Activated CD8-positive, alpha-beta memory T cell treated with anti-CD3 and anti-CD28 coated beads for 4 hours (primary cell): ENCODE results near the gene CYB5RL.
"Not testable (repeated sequence)": the region's sequence is repeated elsewhere in the genome, so short reads cannot be mapped to it uniquely, and the experiment has no call there.

Experiments
- DNase-seq, 2 donors: peaks; one replicate each; pipeline ENCODE4 v3.0.0-alpha.2; 2020; ENCODE audit warnings: low read depth in 2 of 2

CYB5RL gene

DNA sequence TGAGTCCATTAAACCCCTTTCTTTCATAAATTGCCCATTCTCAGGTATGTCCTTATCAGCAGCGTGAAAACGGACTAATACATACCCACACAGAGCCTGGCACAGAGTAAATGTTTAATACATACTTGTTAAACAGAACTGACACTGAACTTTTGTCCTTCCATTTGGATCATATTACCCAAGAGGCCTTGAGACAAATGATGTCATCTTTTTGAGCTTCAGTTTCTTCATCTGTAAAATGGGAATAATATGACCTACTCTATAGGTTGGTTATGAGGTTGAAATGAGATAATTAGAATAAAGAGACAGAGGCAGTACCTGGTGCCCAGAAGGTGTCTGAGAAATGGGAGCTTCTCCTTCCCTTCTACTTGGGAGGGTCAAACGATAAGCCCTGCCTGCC lies 13.8 kb downstream of the CYB5RL start:
- DNase-seq, result no peak

DNA sequence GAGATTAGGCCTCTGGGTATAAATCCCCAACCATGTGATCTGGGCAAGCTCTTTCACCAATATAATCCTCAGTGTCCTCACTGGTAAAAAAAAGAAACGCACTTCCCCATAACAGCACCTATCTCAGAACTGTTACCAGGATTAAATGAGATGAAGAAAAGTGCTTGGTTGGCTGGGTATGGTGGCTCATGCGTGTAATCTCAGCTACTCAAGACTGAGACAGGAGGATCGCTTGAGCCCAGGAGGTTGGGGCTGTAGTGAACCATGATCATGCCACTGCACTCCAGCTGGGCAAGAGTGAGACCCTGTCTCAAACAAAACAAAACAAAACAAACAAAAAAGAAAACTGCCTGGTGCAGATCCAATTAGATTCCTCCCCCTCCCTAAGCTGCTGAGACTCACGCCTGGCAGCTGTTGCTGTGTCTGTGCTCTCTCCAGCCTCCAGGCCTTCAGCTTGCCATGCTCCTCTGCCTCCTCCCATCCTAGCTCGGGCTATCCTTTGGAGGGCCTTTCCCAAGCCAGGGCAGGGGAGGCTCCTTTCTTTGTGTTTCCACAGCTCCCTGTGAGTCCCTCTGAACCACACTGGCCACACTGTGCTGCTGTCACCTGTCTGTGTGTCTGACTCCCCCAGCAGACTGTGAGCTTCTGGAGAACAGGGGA lies 19.0 kb downstream of the CYB5RL start:
- DNase-seq, result no peak

DNA sequence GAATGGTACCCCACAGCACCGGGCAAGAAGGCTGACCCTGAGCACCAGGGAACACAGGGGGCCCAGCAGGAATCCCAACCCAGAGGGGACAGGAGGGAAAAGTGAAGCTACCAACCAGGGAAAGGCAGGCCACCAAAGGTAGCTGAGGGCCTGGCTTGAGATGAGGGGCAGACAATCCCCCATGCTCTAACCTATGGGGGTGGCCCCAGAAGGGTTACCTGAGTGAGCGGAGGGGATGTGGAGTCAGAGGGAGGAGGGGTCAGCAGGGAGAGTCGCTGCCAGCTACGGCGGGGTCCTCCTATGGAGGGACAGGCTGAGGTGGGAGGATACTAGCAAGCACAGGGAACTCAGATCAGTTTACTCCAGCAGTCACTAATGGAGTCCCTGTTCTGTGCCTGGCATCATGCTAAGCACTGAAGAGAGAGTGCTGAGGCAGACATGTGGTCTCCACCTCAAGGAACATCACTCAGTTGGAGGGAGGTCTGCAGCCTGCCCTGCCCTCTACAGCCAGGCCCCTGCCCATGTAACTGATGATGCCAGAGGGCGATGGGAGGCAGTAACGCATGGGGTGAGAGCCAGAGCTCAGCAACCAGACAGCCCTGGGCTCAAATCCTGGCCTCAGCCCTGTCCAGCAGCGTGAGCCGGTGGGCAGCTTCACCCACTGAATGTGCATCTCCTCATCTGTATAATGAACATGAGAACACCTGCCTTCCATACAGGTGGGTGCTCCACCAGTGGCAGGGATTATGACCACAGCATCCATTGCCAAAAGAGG lies 21.3 kb downstream of the CYB5RL start:
- DNase-seq, result no peak

DNA sequence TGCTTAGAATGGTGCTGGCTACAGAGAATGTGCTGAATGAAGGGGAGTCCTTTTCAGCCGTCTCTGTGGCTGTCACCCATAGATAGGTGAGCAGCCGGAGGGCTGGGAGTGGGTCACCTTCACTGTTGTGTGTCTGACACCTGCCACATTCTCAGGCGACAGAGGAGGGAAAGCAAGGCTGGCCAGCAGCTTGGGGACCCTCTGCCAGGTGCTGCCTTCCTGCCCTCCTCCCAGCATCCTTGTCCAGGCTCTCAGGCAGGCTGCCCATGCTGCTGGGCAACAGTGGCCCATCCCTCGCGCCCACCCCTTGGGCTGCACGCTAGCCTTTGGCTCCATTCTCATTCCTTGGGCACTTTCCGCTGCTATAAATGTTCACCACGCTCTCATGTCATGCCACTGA lies 22.1 kb downstream of the CYB5RL start:
- DNase-seq, result no peak

DNA sequence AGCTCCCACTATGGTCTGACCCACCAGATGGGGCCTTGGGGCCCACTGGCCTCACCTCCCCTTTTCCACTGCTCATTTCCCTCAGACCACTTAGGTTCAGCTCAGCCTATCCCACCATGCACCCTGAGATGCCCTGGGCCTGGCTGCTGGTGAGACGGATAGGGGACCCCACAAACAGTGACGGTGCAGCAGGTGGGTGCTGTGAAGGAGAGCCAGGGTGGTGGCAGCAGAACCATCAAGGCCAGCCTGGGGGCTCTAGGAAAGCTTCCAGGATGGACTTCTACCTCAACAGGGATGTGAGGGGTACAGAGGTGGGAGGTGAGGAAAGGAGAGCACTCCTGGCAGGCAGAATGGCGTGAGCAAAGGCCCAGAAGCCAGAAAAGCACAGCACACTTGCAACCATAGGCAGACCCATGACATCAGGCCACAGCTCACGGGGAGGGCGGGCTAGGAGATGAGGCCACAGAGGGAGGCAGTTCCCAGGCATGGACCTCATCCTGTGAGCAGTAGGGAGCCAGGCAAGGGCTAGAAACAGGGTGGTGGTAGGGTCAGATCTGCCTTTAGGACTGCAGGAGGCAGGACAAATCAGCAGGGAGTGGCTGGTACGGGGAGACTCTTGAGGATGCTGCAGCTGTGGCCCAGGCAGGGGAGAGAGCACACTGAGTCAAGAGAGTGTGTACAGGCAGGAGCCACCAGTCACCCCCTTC lies 23.1 kb downstream of the CYB5RL start:
- DNase-seq, result no peak

DNA sequence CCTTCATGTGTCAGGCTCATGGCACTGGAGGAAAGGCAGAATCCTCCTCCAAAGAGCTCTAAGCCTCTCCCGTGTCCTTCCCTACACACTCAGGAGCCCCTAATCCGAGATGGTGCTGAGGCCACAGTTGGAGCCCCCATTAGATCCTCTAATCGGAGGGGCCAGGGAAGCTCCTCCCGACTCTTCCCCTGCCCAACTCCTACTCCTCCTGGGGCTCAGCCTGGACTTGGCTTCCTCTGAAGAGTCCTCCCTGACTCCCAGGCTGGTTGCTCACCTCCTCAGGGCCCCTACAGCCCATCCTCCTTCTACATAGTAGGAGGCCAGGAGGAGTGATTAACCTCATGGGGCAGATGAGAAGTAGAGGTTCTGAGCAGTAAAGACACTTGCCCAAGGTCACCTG lies 25.7 kb downstream of the CYB5RL start:
- DNase-seq, result no peak

DNA sequence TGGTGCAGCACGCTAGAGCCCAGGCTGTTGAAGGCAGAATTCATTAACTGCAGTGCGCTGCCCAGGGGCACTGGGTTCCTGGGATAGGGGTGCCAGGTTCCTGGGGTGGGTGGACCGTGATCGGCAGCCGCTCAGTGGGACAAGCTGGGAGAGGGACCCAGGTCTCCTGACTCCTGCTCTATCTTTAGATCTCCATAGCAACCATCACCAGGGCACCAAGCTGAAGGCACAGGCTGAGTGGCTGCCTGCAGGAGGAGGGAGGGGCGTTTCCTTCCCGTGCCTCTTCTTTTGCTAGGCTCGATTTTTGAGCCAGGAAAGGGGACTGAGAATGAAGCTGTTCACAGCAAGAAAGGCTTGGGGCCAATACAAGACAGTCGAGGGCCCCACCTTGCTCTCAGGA lies 26.1 kb downstream of the CYB5RL start:
- no peak for DNase-seq

DNA sequence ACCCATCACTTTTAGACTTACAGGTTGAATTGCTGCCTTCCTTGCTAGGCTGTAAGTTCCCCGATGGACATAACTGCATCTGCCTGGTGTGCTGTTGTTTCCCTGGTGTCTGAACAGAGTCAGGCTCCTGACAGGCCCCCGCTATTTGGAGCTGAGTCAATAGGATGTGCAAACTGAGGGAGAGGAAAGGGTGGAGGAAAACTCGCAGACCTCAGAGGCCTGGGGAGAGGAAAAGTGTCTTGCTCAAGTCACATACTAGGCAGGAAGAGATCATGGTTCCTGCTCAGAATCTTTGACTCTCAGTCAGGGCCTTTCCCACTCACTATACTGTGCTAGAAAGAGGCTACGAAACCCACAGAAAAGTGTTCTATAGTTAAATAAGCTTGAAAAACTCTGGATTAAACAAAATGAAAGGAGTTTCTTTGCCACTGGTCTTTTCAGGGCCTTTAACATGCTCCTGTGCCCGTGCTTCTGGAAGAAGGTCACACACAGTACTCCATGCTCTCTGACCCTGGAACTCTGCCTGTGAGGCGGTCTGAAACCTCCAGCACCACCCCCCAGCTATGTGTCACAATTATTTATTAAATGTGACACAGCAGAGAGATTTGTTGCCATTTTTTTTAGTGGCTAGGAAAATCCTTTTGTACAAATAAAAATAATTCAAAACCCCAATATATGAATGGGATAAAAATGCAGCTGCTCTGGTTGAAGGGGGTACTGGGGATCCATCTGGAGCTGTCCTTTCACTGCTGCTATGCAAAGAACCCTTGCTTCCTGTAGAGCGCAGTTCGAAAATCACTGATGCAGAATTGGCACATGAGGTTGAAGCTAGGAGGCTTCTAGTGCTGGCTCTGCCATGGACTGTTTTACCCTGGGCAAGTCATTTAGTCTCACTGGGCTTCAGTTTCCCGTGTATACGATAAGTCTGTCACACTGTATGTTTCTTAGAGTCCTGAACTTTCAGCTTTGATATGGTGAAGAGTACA lies 26.9 kb downstream of the CYB5RL start:
- DNase-seq, result no peak

DNA sequence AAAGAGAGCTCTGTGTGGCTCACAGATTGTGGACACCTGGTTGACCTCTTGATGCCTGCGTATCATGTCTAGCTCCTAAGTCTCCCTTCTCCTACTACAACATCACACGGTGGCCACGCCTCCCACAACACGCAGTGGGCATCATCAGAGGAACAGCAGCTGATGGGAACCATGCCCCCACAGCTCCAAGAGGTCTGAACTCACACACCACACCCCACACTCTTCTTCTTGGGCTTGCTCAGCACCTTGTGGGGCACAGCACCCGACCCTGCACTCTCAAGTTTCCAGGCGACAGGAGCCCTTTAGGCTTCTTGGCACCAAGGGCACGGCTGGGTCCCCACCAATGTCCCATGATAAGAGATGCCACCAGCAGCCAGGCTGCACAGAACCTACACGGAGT lies 28.2 kb downstream of the CYB5RL start:
- no peak for DNase-seq

DNA sequence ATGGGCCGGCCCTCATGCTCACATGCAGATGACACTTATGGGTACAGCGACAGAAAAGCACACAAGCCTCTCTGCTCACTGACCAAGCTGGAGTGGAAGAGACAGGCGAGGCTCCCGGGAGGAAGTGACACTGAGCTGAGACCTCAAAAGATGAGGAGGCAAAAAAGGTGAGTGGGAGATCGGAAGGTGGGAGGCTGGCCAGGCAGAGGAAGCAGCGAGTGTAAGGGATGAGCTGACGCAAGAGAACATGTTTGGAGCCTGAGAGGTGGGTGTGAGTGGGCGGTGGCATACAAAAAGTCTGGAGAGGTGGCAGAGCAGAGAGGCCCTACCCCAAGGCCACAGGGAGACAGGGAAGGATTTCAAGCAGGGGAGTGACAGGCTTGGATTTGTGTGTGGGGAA lies 28.8 kb downstream of the CYB5RL start:
- DNase-seq, result no peak

DNA sequence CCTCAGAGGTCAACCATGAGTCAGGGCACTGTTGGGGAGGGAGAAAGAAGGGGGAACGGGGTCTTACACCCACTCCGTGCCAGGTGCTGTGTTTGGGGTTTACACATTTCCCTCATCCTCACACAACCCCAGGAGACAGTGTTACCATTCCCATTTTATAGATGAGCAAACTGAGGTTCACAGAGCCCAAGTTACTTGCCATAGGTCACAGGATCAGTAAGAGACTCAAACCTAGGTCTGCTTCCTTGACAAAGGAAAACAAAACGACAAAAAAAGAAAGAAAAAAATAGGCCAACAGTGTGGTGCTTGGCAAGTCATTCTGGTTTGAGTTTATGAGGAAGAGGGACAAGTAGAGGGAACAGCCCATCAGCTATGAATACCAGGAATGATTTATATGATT lies 30.8 kb downstream of the CYB5RL start:
- no peak for DNase-seq

DNA sequence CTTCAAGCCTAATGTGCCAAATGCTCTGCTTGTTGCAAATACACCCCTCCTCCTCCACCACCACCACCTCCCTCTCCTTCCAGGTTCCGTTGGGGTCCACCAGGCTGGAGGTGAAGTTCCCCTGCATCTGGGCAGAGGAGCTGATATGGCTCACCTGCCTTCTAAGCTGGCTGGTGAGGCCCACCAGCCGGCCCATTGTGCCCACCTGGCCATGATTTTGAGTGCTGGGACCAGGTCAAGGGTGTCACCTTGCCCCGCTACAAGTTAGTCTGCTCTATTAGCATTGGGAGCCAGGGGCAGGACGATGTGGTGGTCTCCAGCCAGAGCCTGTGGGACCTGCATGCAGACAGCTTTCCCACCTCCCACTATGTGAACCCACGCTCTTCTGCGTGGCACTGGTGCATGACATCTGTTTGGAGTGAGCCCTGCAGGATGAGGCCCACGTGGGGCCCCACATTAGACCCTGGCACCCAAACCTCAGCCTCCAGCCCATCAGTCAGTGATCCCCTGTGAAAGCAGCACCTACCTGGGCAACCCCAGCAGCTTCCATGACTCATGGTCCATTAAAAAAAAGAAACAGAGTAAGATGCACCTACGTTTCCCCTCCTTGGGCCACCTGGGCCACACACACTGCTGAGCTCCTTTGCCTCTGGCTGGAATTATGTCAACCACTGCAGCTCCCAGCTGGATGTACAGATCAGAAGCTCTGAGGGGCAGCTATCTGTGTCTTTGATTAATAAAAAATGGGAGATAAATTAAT lies 31.4 kb downstream of the CYB5RL start:
- DNase-seq, result no peak

DNA sequence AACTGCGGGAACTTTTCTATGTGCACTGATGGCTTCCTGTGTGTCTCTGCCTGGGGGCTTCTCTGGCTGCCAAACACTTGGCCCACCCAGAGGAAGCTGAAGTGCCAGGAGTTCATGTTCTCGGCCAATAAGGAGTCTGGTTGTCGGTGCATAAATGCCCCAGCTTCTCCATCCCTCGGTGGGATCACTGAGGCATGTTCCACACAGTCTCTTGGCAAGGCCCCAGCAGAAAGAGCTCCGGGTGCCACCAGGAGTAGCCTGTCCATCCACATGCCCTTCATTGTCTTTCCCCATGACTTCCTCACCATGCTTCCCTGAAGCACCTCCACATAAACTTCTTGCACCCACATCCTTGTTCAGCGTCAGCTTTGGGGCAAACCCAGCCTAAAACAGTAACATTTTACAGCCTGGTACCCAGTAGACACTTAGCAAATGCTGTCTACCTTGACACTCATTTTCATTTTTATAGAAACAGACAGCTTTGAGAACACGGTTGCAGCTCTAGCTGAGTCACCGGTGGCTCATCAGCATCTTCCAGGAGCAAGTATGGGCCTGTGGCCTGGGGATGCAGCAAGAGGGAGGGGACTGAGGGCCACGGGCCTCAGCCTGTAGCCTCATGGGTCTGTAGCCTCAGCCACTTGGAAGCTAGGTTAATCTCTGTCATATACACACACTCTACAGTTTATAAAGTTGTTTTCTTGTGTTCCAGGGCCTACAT lies 32.2 kb downstream of the CYB5RL start:
- no peak for DNase-seq

DNA sequence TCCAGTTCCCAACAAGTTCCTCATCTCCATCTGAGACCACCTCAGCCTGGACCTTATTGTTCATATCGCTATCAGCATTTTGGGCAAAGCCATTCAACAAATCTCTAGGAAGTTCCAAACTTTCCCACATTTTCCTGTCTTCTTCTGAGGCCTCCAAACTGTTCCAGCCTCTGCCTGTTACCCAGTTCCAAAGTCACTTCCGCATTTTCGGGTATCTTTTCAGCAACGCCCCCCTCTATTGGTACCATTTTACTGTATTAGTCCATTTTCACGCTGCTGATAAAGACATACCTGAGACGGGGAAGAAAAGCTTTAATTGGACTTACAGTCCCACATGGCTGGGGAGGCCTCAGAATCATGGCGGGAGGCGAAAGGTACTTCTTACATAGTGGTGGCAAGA lies 33.5 kb downstream of the CYB5RL start:
- not testable (repeated sequence) for DNase-seq

DNA sequence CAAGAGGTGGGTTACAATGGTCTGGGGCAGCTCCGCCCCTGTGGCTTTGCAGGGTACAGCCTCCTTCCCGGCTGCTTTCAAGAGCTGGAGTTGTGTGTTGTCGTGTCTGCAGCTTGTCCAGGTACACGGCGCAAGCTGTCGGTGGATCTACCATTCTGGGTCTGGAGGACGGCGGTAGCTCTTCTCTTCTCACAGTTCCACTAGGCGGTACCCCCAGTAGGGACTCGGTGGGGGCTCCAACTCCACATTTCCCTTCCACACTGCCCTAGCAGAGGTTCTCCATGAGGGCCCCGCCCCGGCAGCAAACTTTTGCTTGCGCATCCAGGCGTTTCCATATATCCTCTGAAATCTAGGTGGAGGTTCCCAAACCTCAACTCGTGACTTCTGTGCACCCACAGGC lies 34.7 kb downstream of the CYB5RL start:
- no peak for DNase-seq

DNA sequence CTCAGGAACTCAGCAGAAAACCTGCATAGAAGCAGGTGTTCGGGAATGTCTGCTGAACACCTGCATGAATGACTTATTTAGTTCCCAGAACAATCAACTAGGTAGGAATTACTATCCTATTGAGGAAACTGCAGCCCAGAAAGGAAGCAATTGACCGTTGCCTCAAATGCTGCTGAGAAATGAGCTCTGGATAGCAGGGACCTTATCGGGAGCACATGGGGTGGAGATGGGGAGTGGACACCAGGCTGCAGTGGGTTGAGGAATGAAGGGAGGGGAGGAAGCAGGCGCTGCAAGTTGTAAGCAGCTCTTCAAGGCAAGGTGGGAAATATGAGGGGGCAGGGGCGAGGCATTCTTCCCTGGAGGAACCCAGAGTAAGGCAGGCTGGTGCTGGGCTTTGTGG lies 36.3 kb downstream of the CYB5RL start:
- DNase-seq, result no peak

DNA sequence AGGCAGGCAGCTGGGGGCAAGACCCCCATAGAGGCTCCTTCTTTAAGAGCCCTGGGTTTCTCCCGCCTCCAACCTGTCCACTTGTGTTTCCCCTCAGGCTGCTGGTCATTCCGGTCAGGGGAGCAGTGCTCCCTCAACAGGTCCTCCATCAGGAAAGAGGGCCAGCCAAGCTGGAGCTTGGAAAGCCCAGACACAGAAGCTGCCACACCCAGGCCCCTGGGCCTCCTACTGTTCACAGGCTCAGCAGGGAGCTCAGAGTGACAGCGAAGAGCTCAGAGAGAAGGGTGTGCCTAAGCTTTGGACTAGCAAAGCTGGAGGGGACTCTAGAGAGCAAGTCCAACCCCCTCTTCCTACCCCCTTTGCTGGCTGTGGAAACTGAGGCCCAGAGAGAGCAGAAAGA lies 36.8 kb downstream of the CYB5RL start:
- no peak for DNase-seq

DNA sequence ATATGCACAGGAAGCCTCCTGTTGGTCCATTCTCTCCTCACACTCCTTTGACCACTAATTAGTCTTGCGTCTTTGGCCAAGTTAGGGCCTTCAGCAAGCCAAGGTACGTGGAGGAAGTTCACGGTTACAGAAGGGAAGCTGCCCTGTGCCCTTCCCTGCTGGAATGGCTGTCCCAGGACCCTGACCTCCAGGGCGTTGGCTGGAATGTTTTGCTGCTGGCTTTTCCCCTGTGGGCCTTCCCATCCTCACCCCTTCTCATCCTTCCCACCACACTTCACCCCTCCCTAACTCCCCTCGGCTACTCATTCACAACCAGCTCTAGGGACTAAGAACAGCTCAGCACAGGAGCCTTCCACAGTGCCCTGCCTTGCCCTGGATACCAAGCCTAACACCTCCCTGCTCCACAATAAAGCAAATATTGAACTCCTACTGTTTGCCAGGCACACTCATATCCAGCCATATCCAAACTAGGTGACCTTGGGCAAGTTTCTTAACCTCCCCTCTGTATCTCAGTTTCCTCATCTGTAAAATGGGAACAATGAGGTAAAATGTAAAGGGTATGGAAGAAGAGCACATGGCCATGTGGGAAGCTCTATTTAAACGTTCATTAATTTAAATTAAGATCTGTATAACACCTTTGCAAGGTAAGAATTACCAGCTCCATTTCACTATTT lies 38.2 kb downstream of the CYB5RL start:
- DNase-seq, result no peak

DNA sequence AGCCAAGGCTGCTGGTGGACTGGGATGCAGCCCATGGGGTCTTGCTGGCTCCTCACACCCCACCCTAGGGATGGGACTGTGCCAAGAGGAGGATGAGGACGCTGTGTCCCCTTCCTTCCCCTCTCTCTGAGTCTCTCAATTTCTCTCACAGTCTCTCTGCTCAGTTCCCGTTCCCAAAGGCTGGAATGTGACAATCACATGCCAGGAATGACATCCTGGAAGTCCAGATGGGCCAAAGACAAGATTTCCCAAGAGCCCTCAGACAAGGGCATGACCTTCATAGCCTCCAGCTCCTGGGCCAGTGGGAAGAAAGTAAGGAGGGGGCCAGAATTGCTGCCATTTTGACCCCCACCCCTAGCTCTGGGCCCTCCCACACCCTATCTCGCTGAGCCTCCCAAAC lies 39.5 kb downstream of the CYB5RL start:
- DNase-seq, result no peak
